ENCODE results near the gene RIIAD1.

GRCh38 chr1:151733126-151733525, 11.8 kb downstream of the RIIAD1 start:
- TF ChIP-seq EP300 (IDR thresholded peaks at IDR 0.05; ENCODE audit: borderline replicate concordance in 1 of 2, low read depth in 1 of 2, low read length in 1 of 2) (no peak), YY1 (IDR thresholded peaks at IDR 0.05; ENCODE audit: low read depth) (no peak), CTCF (IDR thresholded peaks at IDR 0.05) (no peak), MXI1 (IDR thresholded peaks at IDR 0.05; ENCODE audit: low read depth, low read length) (no peak), GABPA (IDR thresholded peaks at IDR 0.05; ENCODE audit: low read depth) (no peak), FOSL2 (IDR thresholded peaks at IDR 0.05; ENCODE audit: borderline replicate concordance, low read depth) (no peak), TAF1 (IDR thresholded peaks at IDR 0.05; ENCODE audit: borderline replicate concordance, low read depth, low read length) (no peak), RFX5 (IDR thresholded peaks at IDR 0.05; ENCODE audit: low read length) (no peak), SMC3 (IDR thresholded peaks at IDR 0.05; ENCODE audit: low read depth, low read length) (no peak), RCOR1 (IDR thresholded peaks at IDR 0.05; ENCODE audit: low read length) (no peak), TCF12 (IDR thresholded peaks at IDR 0.05) (no peak), EZH2phosphoT487 (IDR thresholded peaks at IDR 0.05; ENCODE audit: borderline replicate concordance, low read depth) (no peak), FOXJ3 (CRISPR knock-in tag; IDR thresholded peaks at IDR 0.05) (no peak)

Data from SK-N-SH (cell line).